ENCODE data around the gene HSPH1.

The HSPH1 gene

GRCh38 chr13:31161557-31162150 is at the start of gene HSPH1:
Gene HSPH1, minus strand, starts transcription at chr13:31161904. Its CDS starts 322 bp downstream, at chr13:31161582.
- peak; percentile 98 for DNase-seq (ENCODE audit: low spot score)

DNA sequence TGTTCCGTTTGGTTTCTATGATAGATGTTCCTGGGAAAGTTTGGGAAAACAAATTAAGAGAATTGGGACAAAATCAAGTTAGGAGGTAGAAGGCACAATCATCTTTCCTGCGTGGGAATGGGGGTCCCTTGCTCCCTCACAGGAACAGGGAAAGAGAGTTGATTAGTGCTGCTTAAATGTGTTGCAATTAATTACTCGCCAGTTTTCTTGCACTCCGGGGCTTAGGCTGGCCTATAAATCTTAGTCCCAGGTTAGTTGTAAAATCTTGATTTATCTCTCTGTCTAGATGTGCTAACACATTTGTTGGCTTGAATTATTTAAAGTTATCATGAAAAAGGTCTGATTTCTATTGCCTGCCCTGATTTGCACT is 48.1 kb upstream of the HSPH1 start:
- DNase-seq (ENCODE audit: low spot score) = no peak

DNA sequence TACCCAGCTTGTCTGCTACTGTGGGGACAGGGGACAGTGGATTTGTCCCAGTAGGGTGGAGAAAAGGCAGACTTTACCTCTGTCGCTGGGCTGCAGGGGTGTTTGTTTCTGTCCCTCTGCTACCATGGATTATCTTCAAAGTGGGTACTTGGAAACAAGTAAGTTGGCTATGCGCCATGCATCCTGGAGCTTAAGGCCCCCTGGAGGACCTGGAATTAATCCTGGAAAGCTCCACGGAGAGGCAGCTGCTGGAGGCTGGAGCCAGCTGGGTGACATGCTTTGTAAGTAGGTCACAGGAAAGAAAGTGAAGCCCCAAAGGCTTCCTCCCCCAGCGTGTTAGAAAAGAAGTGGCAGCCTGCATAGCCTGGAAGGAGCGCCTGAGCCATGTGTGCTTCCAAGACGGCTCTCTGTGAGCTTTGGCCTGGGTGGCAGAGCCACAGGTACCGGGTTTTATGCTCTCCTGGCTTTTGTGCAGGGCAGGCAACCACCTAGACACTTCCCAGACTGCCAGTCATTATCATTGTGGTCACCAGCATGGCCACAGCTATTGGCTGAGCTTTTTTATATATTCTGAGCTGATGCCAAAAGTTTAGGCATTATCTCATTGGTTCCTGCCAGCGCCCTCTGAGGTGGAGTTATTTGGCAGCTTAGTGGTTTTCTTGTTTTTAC is 47.6 kb upstream of the HSPH1 start:
- peak; percentile 52 for DNase-seq (ENCODE audit: low spot score)

- no peak for DNase-seq (ENCODE audit: low spot score)
Measured at GRCh38 chr13:31208559-31209122, 46.9 kb upstream of the HSPH1 start.

DNA sequence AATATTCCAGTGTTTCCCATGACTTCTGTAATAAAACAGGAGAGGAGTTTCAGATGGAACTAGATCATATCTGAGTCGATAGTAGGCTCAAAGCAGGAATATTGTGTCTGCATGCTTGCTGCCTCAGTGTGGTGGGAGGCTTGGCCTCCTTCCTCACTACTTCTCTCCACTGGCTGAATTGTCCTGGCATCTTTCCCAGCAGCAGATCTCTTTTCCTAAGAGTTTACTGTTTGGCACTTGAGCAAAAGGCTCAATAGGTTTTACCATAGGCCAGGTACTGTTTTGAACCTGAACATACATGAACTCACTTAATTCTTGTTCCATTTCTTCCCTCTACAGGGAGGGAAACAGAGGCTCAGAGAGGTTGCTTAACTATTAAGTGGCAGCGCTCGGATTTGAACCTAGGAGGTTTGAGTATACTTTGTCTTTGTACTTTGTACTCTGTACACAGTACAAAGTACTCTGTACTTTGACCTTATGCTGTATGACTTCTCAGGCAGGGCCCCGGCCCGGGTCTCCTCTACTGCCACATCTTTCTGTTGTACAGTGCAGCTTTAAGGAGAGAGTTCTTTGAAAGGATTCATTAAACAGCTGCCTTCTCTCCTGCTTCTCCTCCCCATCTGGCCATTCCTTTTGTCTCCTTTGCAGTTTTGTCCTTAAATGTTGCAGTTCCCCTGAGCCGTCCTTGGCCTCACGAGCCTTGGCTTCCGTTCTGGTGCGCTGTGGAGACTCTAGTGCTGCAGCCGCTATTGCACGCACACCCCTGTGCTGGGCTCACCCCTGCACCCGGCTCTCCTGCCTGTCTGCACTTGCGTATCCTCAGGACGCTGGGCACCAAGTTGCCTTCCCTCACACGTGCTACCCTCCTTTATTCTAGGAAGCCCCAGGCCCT is 46.2 kb upstream of the HSPH1 start:
- DNase-seq (ENCODE audit: low spot score) = no peak

DNA sequence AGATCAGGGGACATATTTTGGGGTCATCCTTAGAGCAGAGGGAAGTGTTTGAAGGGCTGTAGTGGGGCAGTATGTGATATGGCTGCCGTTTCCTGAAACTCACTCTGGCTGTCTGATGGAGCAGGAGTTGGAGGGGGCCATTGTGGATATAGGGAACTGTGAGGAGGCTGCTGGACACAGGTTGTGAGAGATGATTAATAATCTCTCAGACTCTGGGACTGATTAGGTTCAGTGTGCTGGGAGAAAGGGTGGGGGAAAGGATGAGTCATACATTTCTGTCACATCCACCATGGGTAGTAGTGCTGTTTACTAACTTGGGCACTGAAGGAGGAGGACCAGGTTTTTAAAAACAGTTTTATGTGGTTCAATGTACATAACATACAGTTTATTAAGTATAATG is 42.9 kb upstream of the HSPH1 start:
- DNase-seq (ENCODE audit: low spot score) = no peak

GRCh38 chr13:31201341-31202031 is 39.8 kb upstream of the HSPH1 start:
- DNase-seq (ENCODE audit: low spot score) = no peak

DNA sequence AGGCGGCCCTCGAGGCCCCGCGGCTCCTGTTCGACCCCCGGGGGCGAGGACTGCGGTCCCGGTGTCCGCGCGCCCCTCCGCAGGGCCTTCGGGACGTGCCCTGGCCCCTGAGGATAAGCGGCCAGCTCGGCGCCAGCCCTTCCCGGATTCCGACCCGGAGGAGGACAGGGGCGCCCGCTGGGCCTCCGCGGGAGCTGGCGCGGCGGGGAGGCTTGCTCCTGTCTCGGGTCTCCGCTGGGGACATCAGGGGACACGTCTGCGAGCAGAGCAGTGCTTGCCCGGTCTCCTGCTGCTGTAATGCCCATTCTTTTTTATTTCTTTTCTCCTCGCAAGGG is 38.9 kb upstream of the HSPH1 start:
- DNase-seq (ENCODE audit: low spot score) = peak; percentile 41

- peak; percentile 78 for DNase-seq (ENCODE audit: low spot score)
Measured at GRCh38 chr13:31199849-31200636, 38.3 kb upstream of the HSPH1 start, which contains the start of gene B3GLCT. Gene B3GLCT, plus strand, starts transcription at chr13:31199975. Its CDS starts 110 bp downstream, at chr13:31200085.

DNA sequence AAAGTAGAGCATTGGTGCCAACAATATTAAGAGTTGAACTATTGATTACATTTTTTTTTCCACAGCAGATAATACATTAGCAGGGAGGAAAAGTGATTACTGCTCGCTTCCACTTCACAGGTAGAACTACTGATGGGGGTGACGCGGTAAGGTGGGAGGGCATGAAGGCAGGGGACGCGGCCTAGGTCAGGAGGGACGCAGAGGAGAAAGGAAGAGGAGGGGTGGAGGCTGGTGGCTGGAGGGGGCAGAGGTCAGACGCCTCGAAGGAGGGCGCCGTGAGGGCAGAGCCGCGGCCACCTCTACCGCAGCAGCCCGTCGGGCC is 37.8 kb upstream of the HSPH1 start:
- no peak for DNase-seq (ENCODE audit: low spot score)

DNA sequence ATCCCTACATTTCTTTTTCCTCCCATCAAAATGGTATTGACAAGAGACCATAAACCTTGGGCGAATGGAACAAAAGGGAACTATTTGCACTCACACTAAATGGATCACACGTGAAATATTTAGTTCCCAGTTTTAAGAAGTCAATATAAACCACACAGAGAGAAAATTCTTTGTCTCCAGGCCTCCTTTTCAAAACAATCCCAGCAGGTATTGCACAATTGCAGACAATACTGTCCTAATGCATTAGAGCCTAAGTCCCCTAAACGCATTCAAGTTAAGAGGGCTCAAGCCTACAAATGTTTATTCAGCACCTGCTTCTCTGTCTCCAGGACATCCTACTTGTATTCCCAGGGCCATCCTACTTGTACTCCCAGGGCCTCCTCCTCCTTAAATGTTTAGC is 36.8 kb upstream of the HSPH1 start:
- no peak for DNase-seq (ENCODE audit: low spot score)

DNA sequence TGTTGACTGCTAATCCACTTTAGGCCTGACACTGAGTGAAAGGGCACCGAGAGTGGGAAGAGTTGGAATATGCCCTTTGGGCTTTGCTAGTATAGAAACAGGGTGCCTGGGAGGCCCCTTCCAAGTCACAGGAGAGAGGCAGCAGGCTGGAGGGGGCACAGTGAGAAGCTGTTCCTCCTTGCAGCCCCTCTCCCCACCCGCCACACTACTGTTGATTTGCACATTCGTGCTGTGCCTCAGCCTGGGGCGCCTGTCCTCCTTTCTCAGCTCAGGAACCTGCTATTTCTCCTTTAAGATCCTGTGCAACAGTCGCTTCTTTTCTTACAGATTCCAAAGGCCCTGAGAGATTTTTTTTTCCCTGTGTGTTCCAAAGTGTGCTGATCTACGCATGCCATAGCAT is 35.3 kb upstream of the HSPH1 start:
- DNase-seq (ENCODE audit: low spot score) = no peak

DNA sequence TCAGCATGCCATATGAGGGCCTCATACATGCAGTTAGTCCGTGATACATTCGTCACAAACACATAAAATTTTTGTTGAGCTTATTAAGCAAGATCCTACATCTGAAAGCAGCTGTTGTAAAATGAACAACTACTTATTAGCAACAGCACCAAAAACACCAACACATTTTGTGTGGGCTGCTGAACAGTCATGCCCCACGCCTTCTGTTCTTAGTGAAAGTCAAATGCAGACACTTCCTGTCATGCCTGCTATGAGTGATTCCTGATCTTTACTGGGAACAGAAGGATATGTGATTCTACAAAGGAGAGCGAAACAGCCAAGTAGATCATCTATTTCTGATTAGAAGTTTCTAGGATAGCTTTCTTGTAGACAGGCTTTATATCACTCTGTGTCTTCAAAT is 33.9 kb upstream of the HSPH1 start:
- DNase-seq (ENCODE audit: low spot score) = no peak

DNA sequence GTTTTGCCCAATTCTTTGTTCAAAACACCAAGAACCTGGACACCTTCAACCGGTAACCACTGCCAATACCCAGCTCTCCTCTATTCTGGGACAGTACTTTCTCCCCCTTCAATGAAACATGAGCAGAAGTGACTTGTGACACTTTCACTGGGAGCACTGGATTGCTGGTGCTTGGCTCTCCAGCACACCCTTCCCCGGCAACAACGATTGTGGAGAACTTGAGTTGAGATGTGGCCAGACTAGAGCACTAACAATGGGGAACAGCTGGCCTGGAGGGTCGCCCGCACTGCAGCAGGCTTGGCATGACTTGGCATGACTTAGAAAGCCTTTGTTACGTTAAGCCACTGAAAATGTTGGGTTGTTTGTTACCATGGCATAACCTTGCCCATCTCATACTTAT is 30.6 kb upstream of the HSPH1 start:
- peak; percentile 91 for DNase-seq (ENCODE audit: low spot score)

- DNase-seq (ENCODE audit: low spot score) = no peak
Measured at GRCh38 chr13:31191748-31192147, 30.0 kb upstream of the HSPH1 start.

- no peak for DNase-seq (ENCODE audit: low spot score)
Measured at GRCh38 chr13:31184981-31185645, 23.4 kb upstream of the HSPH1 start.

DNA sequence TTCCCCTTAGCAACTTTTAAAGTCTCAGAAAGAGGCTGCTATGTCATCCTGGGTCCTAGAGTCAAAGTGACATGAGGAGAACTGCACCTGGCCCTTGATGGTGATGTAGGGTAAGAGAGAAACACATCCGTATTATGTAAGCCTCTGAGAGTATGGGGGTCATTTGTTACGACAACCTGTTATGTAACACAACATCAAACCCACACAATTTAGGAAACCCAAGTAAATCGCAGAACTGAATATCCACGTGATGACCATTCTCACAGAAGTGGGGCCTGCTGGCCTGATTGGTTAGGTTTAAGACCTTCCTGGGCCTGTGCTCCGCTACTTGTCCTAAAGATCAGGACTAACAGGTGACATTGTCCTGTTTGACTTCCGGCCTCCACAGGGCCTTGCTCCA is 22.7 kb upstream of the HSPH1 start:
- no peak for DNase-seq (ENCODE audit: low spot score)

GRCh38 chr13:31182987-31183386 is 21.3 kb upstream of the HSPH1 start:
- no peak for DNase-seq (ENCODE audit: low spot score)

DNA sequence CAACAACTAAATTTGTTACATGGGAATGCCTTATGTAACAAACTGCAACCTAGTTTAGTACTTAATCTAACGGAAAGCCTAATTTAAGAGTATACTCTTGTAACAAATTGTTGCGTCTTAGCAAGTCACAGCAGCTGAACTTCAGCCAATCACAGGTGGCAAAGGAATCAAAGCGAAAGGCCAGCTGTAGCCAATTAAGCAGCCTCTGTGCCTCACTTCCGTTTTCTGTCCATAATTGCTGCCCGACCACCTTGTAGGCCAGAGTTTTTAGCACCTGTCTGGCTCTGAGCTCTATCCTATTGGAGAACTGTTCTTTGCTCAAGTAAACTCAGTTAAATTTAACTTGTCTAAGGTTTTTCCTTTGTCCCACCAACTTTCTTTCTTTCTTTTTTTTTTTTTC is 18.1 kb upstream of the HSPH1 start:
- no peak for DNase-seq (ENCODE audit: low spot score)

- no peak for DNase-seq (ENCODE audit: low spot score)
Measured at GRCh38 chr13:31179241-31179640, 17.5 kb upstream of the HSPH1 start.

Data from globus pallidus (tissue), 1 donor.